Measurements from ENCODE around the gene MARCO.
"Not testable (repeated sequence)": the region's sequence is repeated elsewhere in the genome, so short reads cannot be mapped to it uniquely, and the experiment has no call there.

MARCO gene

DNA sequence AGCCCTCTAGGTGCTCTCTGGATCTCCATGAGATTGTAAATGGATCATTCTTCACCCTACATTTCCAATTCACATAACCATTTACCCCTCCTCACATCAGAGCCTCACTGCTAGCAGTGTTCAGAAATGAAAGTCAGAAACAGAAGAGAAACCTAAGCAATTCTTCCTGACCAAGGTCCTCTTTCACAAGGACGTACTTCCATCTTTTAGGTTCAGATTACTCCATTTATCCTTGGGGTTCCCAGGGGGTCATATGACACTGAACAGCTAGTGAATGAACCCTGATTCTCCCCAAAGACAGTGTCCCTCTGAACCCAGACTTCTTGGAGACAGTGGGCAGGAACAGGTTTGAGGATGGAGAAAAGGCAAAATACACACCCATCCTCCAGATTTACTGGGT lies 12.9 kb upstream of the MARCO start:
- no peak for DNase-seq

DNA sequence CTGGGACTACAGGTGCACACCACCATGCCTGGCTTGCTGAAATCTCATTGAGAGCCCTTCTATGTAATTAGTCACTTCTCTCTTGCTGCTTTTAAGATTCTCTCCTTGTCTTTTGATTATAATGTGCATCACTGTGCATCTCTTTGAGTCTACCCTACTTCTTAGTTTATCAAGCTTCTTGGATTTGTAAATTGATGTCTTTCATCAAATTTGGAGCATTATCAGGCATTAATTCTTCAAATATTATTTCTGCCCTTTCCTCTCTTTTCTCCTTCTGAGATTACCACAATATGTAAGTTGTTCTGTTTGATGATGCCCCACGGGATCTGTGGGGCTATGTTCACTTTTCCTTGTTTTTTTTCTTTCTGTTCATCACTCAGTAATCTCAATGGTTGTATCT lies 9.0 kb upstream of the MARCO start:
- no peak for DNase-seq

GRCh38 chr2:118936306-118936705 lies 5.7 kb upstream of the MARCO start:
- no peak for DNase-seq

- no peak for DNase-seq
Observed at GRCh38 chr2:118936936-118937335, 5.1 kb upstream of the MARCO start.

- DNase-seq = no peak
Observed at GRCh38 chr2:118937817-118938216, 4.2 kb upstream of the MARCO start.

GRCh38 chr2:118939994-118940393 lies 2.0 kb upstream of the MARCO start:
- DNase-seq = no peak

- no peak for DNase-seq
Observed at GRCh38 chr2:118940486-118941120, 1.4 kb upstream of the MARCO start.

- DNase-seq = no peak
Observed at GRCh38 chr2:118943286-118943685, 1.3 kb downstream of the MARCO start.

- DNase-seq = no peak
Observed at GRCh38 chr2:118945881-118946280, 3.9 kb downstream of the MARCO start.

GRCh38 chr2:118948266-118948665 lies 6.3 kb downstream of the MARCO start:
- not testable (repeated sequence) for DNase-seq

GRCh38 chr2:118954297-118955060 lies 12.5 kb downstream of the MARCO start:
- no peak for DNase-seq

- no peak for DNase-seq
Observed at GRCh38 chr2:118965737-118966136, 23.7 kb downstream of the MARCO start.

- no peak for DNase-seq
Observed at GRCh38 chr2:118967124-118967880, 25.3 kb downstream of the MARCO start.

GRCh38 chr2:118968042-118968441 lies 26.0 kb downstream of the MARCO start:
- no peak for DNase-seq

GRCh38 chr2:118968961-118969733 lies 27.2 kb downstream of the MARCO start:
- DNase-seq = no peak

DNA sequence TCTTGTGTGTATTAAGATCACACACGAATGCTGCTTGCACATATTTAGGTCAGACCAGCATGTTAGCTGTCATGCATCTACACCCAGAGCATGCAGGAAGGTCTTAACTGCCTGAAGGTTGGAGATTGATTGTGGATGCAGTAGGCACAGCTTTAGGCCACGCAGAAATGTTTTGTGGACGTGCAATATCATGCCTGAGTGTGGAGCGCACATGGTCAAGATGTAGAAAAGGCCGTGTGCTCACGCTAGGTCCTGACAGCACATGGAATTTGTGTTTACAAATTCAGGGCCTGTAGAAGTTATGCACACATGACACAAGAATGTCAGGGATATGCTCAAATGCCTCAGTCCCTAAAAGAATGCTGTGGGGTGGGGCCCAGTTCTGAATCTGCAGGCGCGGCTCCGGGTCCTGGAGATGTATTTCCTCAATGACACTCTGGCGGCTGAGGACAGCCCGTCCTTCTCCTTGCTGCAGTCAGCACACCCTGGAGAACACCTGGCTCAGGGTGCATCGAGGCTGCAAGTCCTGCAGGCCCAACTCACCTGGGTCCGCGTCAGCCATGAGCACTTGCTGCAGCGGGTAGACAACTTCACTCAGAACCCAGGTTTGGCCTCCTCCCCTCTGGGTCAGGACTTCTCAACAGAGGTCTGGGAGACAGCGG lies 27.9 kb downstream of the MARCO start:
- DNase-seq = no peak

- DNase-seq = no peak
Observed at GRCh38 chr2:118970396-118971135, 28.6 kb downstream of the MARCO start.

- no peak for DNase-seq
Observed at GRCh38 chr2:118971245-118972122, 29.5 kb downstream of the MARCO start.

DNA sequence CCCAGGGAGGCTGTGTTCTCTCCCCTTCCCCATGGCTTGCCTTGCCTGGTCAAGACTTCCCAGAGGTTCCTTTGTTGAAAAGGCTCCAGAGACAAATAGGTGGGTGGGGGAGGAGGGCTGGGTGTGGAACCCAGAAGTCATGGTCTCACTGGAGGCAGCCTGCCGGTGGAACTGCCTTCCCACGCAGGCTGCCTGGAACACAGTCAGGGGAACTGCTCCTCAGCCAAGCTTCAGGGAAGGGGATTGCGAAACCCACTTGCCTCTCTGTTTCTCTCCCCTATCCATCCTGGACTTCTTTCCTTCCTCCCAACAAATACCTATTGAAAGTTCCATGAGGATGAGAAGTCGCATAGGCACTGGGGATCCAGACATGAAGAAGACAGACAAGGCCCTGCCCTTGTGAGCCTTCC lies 31.6 kb downstream of the MARCO start:
- no peak for DNase-seq

- DNase-seq = no peak
Observed at GRCh38 chr2:118974103-118974993, 32.4 kb downstream of the MARCO start.
